Natural killer cell (primary cell): ENCODE results near the gene TLE7. TPM values are rescaled to one million over a fixed set of nuclear protein-coding genes. Genes with fewer than 3 reads are reported as not detected.

Experiments
- ATAC-seq, 3 donors: fragments of 150-1000 bp in 2 of 3; fragments of 200-7000 bp in 1 of 3; cut with Tn5 transposase; 1 replicate in 1 of 3; 2 replicates in 2 of 3; pipeline ENCODE4 v1.10.0; 2021; ENCODE audit warnings: mild to moderate bottlenecking in 2 of 3, moderate library complexity in 2 of 3
- DNase-seq, 2 donors: peaks; one replicate each; pipeline versions ENCODE4 v3.0.0 to v3.0.0-alpha.2; 2013 to 2021; ENCODE audit warnings: mixed read lengths in 1 of 2
- H3K27ac ChIP-seq: one replicate; pipeline ENCODE4 v1.5.1; 2013; ENCODE audit warnings: mild to moderate bottlenecking, low read length
- H3K27me3 ChIP-seq: one replicate; pipeline ENCODE4 v1.6.1; 2013; ENCODE audit warnings: low read length; ENCODE audit not compliant: control insufficient read depth, insufficient read depth
- H3K36me3 ChIP-seq: one replicate; pipeline ENCODE4 v1.6.1; 2013; ENCODE audit warnings: low read length; ENCODE audit not compliant: control insufficient read depth, insufficient read depth
- H3K4me1 ChIP-seq: one replicate; pipeline ENCODE4 v1.6.1; 2013; ENCODE audit warnings: low read length; ENCODE audit not compliant: control insufficient read depth, insufficient read depth
- H3K4me3 ChIP-seq: one replicate; pipeline ENCODE4 v1.5.1; 2013; ENCODE audit warnings: low read length
- H3K9me3 ChIP-seq: one replicate; pipeline ENCODE4 v1.6.1; 2013; ENCODE audit warnings: low read length; ENCODE audit not compliant: control insufficient read depth, insufficient read depth
- H3K27ac Mint-ChIP-seq, 2 donors: one replicate each; pipeline ENCODE4 v1.8.0; 2022; ENCODE audit warnings: mild to moderate bottlenecking in 2 of 2, mixed read lengths in 2 of 2, moderate library complexity in 1 of 2
- H3K27me3 Mint-ChIP-seq, 2 donors: one replicate each; pipeline ENCODE4 v1.8.0; 2022; ENCODE audit warnings: low read depth in 2 of 2, mixed read lengths in 2 of 2
- H3K36me3 Mint-ChIP-seq: one replicate; pipeline ENCODE4 v1.8.0; 2022; ENCODE audit warnings: mixed read lengths
- H3K4me1 Mint-ChIP-seq, 2 donors: one replicate each; pipeline ENCODE4 v1.8.0; 2022; ENCODE audit warnings: mixed read lengths in 2 of 2
- H3K4me3 Mint-ChIP-seq: one replicate; pipeline ENCODE4 v1.8.0; 2022; ENCODE audit warnings: mild to moderate bottlenecking, moderate library complexity, mixed read lengths
- H3K9me3 Mint-ChIP-seq, 2 donors: one replicate each; pipeline ENCODE4 v1.8.0; 2022; ENCODE audit warnings: mixed read lengths in 2 of 2
- WGBS: methylation state at CpG from one replicate; pipeline ENCODE4 v1.1.7; 2013; ENCODE audit warnings: missing lambda C conversion rate; ENCODE audit not compliant: insufficient coverage; 5-methylcytosine and 5-hydroxymethylcytosine counted together
- intact Hi-C: fragments of 100-400 bp; cut with micrococcal nuclease; formaldehyde crosslinking; loops from one replicate; pipeline ENCODE4 v1.14.2; 2022
- total RNA-seq, 4 donors: library from RNA; stranded (reverse); fragments of 120-200 nt in 1 of 4; gene quantifications; one replicate each; pipeline versions ENCODE4 v1.2.3 to v1.2.4, GENCODE V29; 2013 to 2022
- TF ChIP-seq, protein P1 (sequence below): fragments of 200-600 bp; IDR thresholded peaks from one replicate; pipeline ENCODE4 v1.8.0; 2022; ENCODE audit warnings: antibody characterized with exemption

The TLE7 gene
- total RNA-seq, 3 donors from 2014 or later (not counting 1 experiment from before 2014, with no cell fraction given) = not detected

DNA sequence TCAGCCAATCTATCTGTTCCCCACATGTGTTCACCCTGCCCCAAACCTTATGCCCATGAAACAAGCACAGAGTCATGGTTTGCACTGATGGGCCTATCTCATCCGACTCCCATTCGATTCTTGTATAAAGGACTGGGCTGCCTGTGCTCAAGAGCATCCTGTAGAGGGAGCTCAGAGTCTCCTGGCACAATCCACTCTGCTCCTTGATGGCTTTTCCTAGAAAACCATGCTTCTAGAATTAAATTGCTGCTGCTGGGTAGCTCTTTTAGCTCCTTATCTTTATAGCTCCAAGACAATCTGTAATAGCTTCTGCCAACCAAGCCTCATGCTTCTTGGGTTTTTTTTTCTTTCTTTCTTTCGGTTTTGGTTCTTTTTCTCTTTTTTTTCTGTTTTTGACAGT lies 37.6 kb upstream of the TLE7 start:
- DNase-seq (no peak), ATAC-seq (no peak)
- Histone ChIP-seq H3K4me1 (peaks cover 4% of the 10 kb centered on the region), H3K36me3 (peaks cover 12% of the 10 kb centered on the region), H3K9me3 (no peaks in the 10 kb centered on the region), H3K27ac (no peak overlapping the region), H3K27me3 (no peaks in the 10 kb centered on the region), H3K4me3 (no peak overlapping the region)
- Mint-ChIP-seq H3K27ac (no peak overlapping the region), H3K4me1 (peaks cover 7 to 11% of the 10 kb centered on the region in 2 donors), H3K36me3 (no peaks in the 10 kb centered on the region), H3K9me3 (no peaks in the 10 kb centered on the region), H3K4me3 (no peak overlapping the region), H3K27me3 (no peaks in the 10 kb centered on the region)
- intact Hi-C loops = no loop called here
- WGBS = 89% methylated on average over 3 of the region's 3 CpGs
- TF ChIP-seq, protein P1, sequence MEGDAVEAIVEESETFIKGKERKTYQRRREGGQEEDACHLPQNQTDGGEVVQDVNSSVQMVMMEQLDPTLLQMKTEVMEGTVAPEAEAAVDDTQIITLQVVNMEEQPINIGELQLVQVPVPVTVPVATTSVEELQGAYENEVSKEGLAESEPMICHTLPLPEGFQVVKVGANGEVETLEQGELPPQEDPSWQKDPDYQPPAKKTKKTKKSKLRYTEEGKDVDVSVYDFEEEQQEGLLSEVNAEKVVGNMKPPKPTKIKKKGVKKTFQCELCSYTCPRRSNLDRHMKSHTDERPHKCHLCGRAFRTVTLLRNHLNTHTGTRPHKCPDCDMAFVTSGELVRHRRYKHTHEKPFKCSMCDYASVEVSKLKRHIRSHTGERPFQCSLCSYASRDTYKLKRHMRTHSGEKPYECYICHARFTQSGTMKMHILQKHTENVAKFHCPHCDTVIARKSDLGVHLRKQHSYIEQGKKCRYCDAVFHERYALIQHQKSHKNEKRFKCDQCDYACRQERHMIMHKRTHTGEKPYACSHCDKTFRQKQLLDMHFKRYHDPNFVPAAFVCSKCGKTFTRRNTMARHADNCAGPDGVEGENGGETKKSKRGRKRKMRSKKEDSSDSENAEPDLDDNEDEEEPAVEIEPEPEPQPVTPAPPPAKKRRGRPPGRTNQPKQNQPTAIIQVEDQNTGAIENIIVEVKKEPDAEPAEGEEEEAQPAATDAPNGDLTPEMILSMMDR = no peak

DNA sequence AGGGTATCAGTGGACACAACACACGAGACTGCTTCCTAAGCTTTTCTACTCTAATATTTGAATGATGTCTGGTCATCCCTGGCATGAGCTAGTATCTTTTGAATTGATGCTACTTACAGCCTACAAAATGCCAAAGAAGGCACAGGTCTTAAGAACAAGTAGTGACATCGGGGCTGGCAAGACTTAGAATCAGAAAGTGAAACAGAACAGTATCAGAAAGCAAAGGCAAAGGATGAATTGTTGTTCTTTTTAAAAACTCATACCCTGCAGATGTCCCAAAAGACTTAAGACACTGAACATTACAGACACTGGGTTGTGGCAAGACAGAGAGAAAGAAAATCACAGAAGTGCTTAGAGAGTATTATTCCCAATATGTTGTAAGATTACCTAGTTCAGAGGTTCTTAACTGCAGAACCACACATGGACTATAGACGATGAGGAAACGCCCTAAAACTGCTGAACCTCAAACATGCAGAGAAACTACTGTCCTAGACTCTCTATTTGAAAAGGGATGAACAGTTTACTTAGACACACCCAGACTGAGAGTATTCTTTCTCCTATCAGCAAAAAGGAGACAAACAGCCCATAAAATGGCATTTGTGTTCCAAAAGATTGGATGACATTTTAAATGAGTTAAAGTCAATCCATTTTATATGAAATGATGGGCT lies 34.7 kb upstream of the TLE7 start:
- H3K4me1 Mint-ChIP-seq = no peaks in the 10 kb centered on the region
- no peak overlapping the region for H3K4me3 Mint-ChIP-seq
- no peaks in the 10 kb centered on the region for H3K36me3 Mint-ChIP-seq
- intact Hi-C loops = no loop called here
- 85% methylated on average over 4 of the region's 4 CpGs for WGBS
- Histone ChIP-seq H3K27me3 (no peaks in the 10 kb centered on the region), H3K9me3 (no peaks in the 10 kb centered on the region), H3K27ac (no peak overlapping the region), H3K4me1 (no peaks in the 10 kb centered on the region), H3K36me3 (peaks cover 12% of the 10 kb centered on the region), H3K4me3 (no peak overlapping the region)
- DNase-seq (no peak), ATAC-seq (no peak)
- H3K27me3 Mint-ChIP-seq = no peaks in the 10 kb centered on the region
- H3K27ac Mint-ChIP-seq = peak overlapping the region in 1 of 2 donors; percentile 19
- TF ChIP-seq, protein P1 = no peak
- H3K9me3 Mint-ChIP-seq = no peaks in the 10 kb centered on the region

DNA sequence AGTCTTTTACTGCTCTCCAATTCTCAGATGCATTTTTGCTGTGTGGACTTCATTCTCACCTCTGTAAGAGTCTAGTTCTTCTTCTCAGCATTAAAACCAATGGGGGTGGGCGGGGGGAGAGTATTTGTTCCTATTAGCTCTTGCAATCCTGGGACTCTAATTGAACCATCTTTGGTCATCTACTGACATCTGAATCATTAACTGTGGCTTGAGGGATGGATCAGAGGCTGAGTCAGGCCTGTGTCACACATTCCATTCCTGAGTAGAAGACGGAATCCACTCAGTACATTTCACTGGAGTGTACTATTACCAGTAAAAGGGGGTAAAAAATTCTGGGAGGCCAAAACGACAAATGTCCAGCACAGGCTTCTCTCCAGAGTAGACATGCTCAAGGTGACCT lies 33.0 kb upstream of the TLE7 start:
- H3K4me1 Mint-ChIP-seq = no peaks in the 10 kb centered on the region
- Histone ChIP-seq H3K36me3 (peaks cover 12% of the 10 kb centered on the region), H3K4me3 (no peak overlapping the region), H3K27ac (no peak overlapping the region), H3K9me3 (no peaks in the 10 kb centered on the region), H3K27me3 (no peaks in the 10 kb centered on the region), H3K4me1 (no peaks in the 10 kb centered on the region)
- ATAC-seq = no peak
- no peak for DNase-seq
- TF ChIP-seq, protein P1 = no peak
- H3K4me3 Mint-ChIP-seq = no peak overlapping the region
- H3K27me3 Mint-ChIP-seq = no peaks in the 10 kb centered on the region
- H3K36me3 Mint-ChIP-seq = no peaks in the 10 kb centered on the region
- no peaks in the 10 kb centered on the region for H3K9me3 Mint-ChIP-seq
- WGBS = 89% methylated on average over 2 of the region's 3 CpGs
- no peak overlapping the region for H3K27ac Mint-ChIP-seq
- intact Hi-C loops = no loop called here

DNA sequence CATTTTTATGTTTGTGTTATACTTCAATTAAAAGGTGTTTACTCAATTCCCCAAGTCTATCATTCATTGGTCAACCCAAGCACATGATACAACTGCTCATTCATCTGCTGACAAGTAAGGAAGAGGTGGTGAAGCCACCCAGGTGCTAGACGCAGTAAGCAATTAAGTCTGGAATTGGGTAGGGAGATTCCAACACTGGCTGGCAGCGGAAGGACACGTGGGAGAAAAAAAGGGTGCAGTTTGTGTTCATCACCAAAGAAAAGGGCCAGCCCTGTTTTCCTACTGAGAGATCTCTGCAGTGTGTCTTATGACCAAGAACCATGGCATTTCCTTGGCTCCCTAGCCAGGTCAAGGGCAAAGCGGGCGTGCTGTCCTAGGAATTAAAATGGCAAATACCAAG lies 32.0 kb upstream of the TLE7 start:
- Mint-ChIP-seq H3K27ac (no peak overlapping the region), H3K27me3 (no peaks in the 10 kb centered on the region), H3K4me3 (no peak overlapping the region), H3K4me1 (no peaks in the 10 kb centered on the region), H3K36me3 (no peaks in the 10 kb centered on the region), H3K9me3 (no peaks in the 10 kb centered on the region)
- H3K27ac ChIP-seq = no peak overlapping the region
- no peaks in the 10 kb centered on the region for H3K27me3 ChIP-seq
- intact Hi-C loops = no loop called here
- no peak for DNase-seq
- peaks cover 12% of the 10 kb centered on the region for H3K36me3 ChIP-seq
- WGBS = 95% methylated on average over 5 of the region's 5 CpGs
- no peaks in the 10 kb centered on the region for H3K4me1 ChIP-seq
- no peak for ATAC-seq
- no peaks in the 10 kb centered on the region for H3K9me3 ChIP-seq
- H3K4me3 ChIP-seq = no peak overlapping the region
- TF ChIP-seq, protein P1 = no peak
